HG03097 (cell line): ENCODE data around the gene SUSD3.
A peak's percentile ranks its signal among the peaks of the same experiment; 100 is the strongest.
"Not testable (repeated sequence)": the region's sequence is repeated elsewhere in the genome, so short reads cannot be mapped to it uniquely, and the experiment has no call there.

Experiments used
- ATAC-seq: cut with Tn5 transposase; IDR thresholded peaks from one replicate; pipeline ENCODE4 v1.9.1; 2021; ENCODE audit not compliant: unreplicated experiment, low FRiP score

Gene SUSD3

GRCh38 chr9:93091453-93092081, 33.1 kb downstream of the SUSD3 start:
- ATAC-seq = no peak

GRCh38 chr9:93092251-93092991, 33.9 kb downstream of the SUSD3 start:
- ATAC-seq = no peak

- no peak for ATAC-seq
These were observed 34.8 kb downstream of the SUSD3 start for GRCh38 chr9:93093127-93093876.

- no peak for ATAC-seq
These were observed 35.6 kb downstream of the SUSD3 start for GRCh38 chr9:93093877-93094657.

GRCh38 chr9:93094658-93095204, 36.2 kb downstream of the SUSD3 start:
- ATAC-seq = no peak

- ATAC-seq = peak; percentile 45
These were observed 37.0 kb downstream of the SUSD3 start for GRCh38 chr9:93095205-93096130.

- ATAC-seq = peak; percentile 38
These were observed 37.8 kb downstream of the SUSD3 start, which contains the start of gene CARD19 for GRCh38 chr9:93096131-93096802. Gene CARD19, plus strand, starts transcription at chr9:93096217. Its CDS starts 129 bp downstream, at chr9:93096346.

GRCh38 chr9:93096811-93097382, 38.4 kb downstream of the SUSD3 start:
- ATAC-seq = no peak

- ATAC-seq = no peak
These were observed 39.2 kb downstream of the SUSD3 start for GRCh38 chr9:93097511-93098201.

- no peak for ATAC-seq
These were observed 39.9 kb downstream of the SUSD3 start for GRCh38 chr9:93098236-93098946.

GRCh38 chr9:93099551-93100275, 41.2 kb downstream of the SUSD3 start:
- no peak for ATAC-seq

- no peak for ATAC-seq
These were observed 41.8 kb downstream of the SUSD3 start for GRCh38 chr9:93100276-93100636.

GRCh38 chr9:93101086-93101485, 42.6 kb downstream of the SUSD3 start:
- not testable (repeated sequence) for ATAC-seq

- no peak for ATAC-seq
These were observed 47.1 kb downstream of the SUSD3 start for GRCh38 chr9:93105620-93106019.

GRCh38 chr9:93107151-93107824, 48.8 kb downstream of the SUSD3 start:
- no peak for ATAC-seq

- ATAC-seq = no peak
These were observed 49.3 kb downstream of the SUSD3 start for GRCh38 chr9:93107825-93108161.
